NB4 (cell line): ENCODE data around the gene PRKD2.
A peak's percentile ranks its signal among the peaks of the same experiment; 100 is the strongest.
"Not testable (repeated sequence)": the region's sequence is repeated elsewhere in the genome, so short reads cannot be mapped to it uniquely, and the experiment has no call there.

Experiments used
- DNase-seq: peaks from one replicate; pipeline ENCODE4 v3.0.0; 2010; ENCODE audit warnings: low read depth
- H3K4me3 ChIP-seq: one replicate; pipeline ENCODE4 v1.5.1; 2011; ENCODE audit warnings: mild to moderate bottlenecking, low read depth, low read length, moderate library complexity
- MAX ChIP-seq: IDR thresholded peaks from 2 replicates; pipeline ENCODE4 v1.6.1; 2011; ENCODE audit warnings: low read depth, low read length
- MYC ChIP-seq: IDR thresholded peaks from 2 replicates; pipeline ENCODE4 v1.6.1; 2011; ENCODE audit warnings: low read depth, low read length
- POLR2A ChIP-seq: IDR thresholded peaks from 2 replicates; pipeline ENCODE4 v1.6.1; 2011; ENCODE audit warnings: mild to moderate bottlenecking; ENCODE audit not compliant: insufficient read length; ENCODE audit errors: extremely low read depth
- TF ChIP-seq, protein P1 (sequence below): IDR thresholded peaks from one replicate; pipeline ENCODE4 v1.5.1; 2012; ENCODE audit warnings: low read depth, low read length

The PRKD2 gene

DNA sequence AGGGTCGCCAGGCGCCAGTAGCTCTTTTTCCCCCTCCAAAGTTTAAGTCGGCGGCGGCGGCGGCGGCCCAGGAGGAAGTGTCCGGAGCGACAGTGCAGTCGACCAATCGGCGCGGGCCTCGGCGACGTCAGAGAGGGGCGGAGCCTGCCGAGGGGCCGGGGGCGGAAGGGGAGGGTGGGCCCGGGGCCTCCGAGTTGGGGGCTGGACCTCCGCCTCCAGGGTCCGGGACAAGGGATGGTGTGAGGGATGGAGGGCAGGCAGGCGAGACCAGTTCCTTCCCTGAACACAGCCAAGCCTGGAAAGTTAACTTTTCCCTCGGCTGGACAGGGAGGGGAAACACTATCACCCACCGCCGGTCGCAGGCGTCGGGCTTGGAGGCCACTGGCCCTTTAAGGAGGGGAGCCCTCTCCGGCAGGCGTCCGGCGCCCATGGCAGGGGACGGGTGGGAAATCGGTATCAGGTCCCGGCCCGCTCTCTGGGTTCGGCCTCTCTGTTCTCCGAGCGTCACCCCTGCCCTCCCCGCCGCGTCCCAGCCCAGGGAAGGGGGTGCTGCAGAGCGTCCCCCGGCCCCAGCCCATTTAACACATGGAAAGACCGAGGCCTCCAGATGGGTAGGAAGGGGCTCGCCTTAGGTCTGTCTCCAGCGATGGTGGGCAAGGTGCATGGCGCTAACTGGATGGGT is at the start of gene PRKD2:
Gene PRKD2 (minus strand): TSS at position 81 of the 682 bp plus-strand sequence. CDS start 744 bp downstream, outside the sequence.
- no peak; the same call in 1 of the 2 replicates for TF ChIP-seq MAX
- TF ChIP-seq MYC: peak; percentile 72; the same call in 1 of the 2 replicates
- TF ChIP-seq, protein P1, sequence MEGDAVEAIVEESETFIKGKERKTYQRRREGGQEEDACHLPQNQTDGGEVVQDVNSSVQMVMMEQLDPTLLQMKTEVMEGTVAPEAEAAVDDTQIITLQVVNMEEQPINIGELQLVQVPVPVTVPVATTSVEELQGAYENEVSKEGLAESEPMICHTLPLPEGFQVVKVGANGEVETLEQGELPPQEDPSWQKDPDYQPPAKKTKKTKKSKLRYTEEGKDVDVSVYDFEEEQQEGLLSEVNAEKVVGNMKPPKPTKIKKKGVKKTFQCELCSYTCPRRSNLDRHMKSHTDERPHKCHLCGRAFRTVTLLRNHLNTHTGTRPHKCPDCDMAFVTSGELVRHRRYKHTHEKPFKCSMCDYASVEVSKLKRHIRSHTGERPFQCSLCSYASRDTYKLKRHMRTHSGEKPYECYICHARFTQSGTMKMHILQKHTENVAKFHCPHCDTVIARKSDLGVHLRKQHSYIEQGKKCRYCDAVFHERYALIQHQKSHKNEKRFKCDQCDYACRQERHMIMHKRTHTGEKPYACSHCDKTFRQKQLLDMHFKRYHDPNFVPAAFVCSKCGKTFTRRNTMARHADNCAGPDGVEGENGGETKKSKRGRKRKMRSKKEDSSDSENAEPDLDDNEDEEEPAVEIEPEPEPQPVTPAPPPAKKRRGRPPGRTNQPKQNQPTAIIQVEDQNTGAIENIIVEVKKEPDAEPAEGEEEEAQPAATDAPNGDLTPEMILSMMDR: no peak
- TF ChIP-seq POLR2A: peak; percentile 84
- peak; percentile 97 for DNase-seq

DNA sequence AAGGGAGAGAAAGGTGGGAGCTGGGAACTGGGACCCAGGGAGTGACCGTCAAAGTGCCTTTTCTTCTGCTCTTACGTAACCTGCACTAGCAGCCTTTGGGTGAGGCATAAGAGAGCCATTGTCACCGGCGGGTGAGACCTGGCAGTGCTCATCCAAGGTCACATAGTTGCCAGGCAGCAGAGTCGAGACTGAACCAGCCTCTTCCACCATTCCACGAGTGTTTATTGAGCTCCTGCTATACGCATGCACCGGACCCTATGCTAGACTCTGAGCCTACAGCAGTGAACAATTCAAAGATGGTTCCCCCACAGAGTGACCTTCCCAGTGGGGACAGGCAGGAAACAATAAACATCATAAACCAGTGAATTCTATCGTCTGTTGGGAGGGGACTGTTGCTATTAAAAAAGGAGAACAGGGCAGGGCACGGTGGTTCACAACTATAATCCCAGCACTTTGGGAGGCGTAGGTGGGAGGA is 47.9 kb upstream of the PRKD2 start:
- TF ChIP-seq, protein P1: no peak
- TF ChIP-seq POLR2A: no peak
- TF ChIP-seq MYC: no peak
- no peak for TF ChIP-seq MAX
- peak; percentile 84 for DNase-seq
- H3K4me3 ChIP-seq: no peak overlapping the region

More for the DNA sequence above, at the start of gene PRKD2:
- H3K4me3 ChIP-seq: peak within 1 kb of the TSS; percentile 91

- TF ChIP-seq POLR2A (no peak), MAX (no peak), MYC (no peak)
- TF ChIP-seq, protein P1: no peak
- DNase-seq: no peak
- H3K4me3 ChIP-seq: no peak overlapping the region
Observed at GRCh38 chr19:46762245-46762890, 45.5 kb upstream of the PRKD2 start.

- TF ChIP-seq MAX (peak; percentile 94), MYC (peak; percentile 50; the same call in 1 of the 2 replicates)
- TF ChIP-seq, protein P1: no peak
- no peak for DNase-seq
- H3K4me3 ChIP-seq: no peak overlapping the region
Observed at GRCh38 chr19:46761418-46761831, 44.5 kb upstream of the PRKD2 start.

DNA sequence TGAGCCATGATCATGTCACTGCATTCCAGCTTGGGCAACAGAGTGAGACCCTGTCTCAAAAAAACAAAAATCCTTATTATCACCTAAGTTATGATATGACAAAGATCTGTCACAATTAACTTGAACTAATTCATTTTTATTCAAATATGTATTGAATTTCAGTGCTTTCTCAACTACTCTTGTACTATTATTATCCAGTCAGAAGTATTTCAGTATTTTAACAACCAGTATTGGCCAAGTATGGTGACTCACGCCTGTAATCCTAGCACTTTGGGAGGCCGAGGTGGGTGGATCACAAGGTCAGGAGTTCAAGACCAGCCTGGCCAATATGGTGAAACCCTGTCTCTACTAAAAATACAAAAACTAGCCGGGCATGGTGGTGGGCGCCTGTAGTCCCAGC is 44.0 kb upstream of the PRKD2 start:
- DNase-seq: not testable (repeated sequence)

DNA sequence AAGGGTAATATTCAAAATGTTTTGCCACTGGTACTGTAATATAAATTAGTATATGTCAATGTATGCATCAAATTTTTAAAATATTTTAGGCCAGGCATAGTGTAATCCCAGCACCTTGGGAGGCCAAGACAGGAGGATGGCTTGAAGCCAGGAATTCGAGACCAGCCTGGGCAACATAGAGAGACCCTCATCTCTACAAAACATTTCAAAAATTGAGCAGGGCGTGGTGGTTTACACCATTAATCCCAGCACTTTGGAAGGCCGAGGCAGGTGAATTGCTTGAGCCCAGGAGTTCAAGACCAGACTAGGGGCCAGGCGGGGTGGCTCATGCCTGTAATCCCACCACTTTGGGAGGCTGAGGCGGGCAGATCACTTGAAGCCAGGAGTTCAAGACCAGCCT is 43.4 kb upstream of the PRKD2 start:
- no peak for DNase-seq
- no peak for TF ChIP-seq MYC
- TF ChIP-seq, protein P1: no peak
- TF ChIP-seq MAX: no peak
- TF ChIP-seq POLR2A: no peak

More for the DNA sequence above, 44.0 kb upstream of the PRKD2 start:
- not testable (repeated sequence) for H3K4me3 ChIP-seq

More for the DNA sequence above, 43.4 kb upstream of the PRKD2 start:
- no peak overlapping the region for H3K4me3 ChIP-seq
